Activated gamma-delta T cell treated with Interleukin-2 at 50 U/mL for 16 hours (primary cell): ENCODE measurements around the gene DGUOK.
"Not testable (repeated sequence)": the region's sequence is repeated elsewhere in the genome, so short reads cannot be mapped to it uniquely, and the experiment has no call there.

ENCODE experiments used
- DNase-seq: peaks from one replicate; pipeline ENCODE4 v3.0.0-alpha.2; 2020

The DGUOK gene

DNA sequence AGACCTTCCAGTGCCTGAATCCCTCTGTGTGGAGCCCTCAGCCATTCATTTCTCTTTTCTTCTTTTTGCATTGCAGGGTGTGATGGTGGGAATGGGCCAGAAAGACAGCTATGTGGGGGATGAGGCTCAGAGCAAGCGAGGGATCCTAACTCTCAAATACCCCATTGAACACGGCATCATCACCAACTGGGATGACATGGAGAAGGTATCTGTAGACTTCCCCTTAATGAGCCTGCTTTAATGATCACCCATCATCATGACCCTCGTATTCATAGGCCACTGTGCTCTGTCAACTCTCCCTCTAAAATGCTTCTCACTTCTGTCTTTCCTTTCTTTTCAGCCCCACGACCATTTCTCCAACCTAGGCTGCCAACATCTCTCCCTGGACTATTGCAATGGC lies 24.4 kb upstream of the DGUOK start:
- DNase-seq: no peak

DNA sequence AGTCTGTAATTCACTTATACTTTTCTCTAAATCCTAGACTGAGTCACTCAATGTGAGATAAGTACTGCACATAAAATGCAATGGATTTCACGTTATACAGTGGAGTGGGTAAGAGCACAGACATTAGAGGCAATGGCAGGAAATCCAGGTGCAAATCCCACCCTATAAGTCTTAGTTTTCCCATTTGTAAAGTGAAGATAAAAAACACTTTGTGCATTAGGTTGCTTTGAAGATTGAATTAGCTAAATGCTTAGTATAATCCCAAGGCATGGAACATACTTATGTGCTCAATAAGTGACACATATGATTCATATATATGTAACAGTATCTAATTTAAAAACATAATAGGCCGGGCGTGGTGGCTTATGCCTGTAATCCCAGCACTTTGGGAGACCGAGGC lies 23.4 kb upstream of the DGUOK start:
- DNase-seq: no peak

GRCh38 chr2:73903949-73904613 lies 22.6 kb upstream of the DGUOK start:
- DNase-seq: not testable (repeated sequence)

GRCh38 chr2:73904952-73905351 lies 21.7 kb upstream of the DGUOK start:
- no peak for DNase-seq

DNA sequence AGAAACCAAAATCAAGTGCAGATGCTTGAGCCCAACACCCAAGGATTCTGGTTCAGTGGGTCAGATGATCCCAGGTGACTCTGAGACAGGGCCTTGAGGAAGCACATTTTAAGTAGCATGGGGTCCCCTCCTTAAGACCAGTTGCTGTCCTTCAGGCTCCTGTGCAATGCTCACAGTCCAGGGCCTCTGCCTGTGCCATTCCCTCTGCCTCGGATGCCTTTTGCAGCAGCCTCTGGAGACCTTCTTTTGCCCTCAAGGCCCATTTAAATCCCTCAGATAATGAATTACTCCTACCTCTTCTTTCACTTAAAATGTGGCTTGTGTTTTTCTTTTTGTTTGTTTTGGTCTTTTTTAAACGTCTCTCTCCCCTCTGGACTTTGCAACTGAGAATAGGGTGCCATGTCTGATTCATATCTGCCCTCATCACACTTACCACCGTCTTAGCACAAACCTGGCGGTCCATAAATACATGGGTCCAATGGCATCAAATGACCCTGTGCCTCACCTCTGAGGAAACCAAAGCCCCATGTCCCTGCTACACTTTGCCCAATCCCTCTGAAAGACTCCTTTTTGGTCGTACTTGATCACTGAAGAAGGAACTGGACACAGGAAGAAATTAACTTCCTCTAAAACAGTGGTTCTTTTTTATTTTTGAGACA lies 19.7 kb upstream of the DGUOK start:
- DNase-seq: no peak

- DNase-seq: peak; percentile 53
Measured at GRCh38 chr2:73907840-73908452, 18.7 kb upstream of the DGUOK start.

DNA sequence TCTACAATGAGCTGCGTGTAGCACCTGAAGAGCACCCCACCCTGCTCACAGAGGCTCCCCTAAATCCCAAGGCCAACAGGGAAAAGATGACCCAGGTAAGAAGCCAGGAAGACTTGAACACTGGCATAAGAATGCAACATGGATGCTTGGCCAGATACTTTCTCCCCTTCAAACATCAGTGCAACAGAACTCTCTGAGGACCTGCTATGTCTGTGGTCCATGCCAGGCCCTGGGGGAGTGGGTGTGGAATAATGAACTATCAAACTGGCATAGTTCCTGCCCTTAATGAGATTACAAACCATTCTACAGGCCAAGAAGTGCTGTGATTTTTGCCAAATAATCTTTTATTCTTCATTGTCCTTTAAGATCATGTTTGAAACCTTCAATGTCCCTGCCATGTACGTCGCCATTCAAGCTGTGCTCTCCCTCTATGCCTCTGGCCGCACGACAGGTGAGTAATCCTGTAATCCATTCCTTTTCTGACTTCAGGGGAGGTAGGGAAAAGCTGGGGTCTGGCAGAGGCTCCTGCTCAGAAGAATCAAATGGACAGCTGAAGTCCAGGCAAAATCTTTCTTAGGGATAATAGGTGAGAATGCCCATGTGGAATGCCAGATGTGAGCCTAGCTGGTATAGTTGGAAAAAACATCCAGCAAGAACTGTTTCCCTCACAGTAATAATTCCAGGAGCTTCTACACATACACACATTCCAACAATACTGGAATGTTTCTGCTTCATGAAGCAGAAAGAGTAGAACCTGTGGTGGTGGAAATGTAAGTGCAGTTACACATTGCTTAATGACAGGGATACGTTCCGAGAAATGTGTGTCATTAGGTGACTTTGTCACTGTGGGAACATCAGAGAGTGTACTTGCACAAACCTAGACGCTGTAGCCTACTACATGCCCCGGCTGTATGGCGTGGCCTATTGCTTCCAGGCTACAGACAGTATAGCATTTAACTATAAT lies 17.7 kb upstream of the DGUOK start:
- no peak for DNase-seq

GRCh38 chr2:73910873-73911547 lies 15.7 kb upstream of the DGUOK start:
- no peak for DNase-seq

DNA sequence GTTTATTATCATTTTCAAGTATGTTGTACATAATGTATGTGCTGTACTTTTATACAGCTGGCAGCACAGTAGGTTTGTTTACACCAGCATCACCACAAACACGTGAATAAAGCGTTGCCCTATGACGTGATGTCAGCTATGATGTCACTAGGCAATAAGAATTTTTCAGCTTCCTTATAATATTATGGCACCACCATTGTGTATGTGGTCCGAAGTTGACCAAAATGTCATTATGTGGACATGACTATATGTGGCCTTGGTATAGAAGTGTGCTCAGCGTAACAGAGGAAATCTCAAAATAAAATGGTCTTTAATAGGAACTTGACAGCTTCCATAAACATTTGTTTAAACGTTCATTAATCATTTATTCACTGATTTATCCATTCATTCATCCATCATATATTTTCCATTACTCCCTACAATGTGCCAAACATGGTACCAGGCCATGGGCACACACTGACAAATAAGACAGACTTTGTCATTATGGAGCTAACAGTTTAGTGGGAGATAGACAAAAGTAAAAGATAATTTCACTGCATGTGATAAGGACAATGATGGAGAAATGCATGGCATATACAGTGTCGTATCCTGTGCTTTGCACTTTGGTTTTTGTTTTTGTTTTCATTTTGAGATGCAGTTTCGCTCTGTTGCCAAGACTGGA lies 15.0 kb upstream of the DGUOK start:
- DNase-seq: no peak

DNA sequence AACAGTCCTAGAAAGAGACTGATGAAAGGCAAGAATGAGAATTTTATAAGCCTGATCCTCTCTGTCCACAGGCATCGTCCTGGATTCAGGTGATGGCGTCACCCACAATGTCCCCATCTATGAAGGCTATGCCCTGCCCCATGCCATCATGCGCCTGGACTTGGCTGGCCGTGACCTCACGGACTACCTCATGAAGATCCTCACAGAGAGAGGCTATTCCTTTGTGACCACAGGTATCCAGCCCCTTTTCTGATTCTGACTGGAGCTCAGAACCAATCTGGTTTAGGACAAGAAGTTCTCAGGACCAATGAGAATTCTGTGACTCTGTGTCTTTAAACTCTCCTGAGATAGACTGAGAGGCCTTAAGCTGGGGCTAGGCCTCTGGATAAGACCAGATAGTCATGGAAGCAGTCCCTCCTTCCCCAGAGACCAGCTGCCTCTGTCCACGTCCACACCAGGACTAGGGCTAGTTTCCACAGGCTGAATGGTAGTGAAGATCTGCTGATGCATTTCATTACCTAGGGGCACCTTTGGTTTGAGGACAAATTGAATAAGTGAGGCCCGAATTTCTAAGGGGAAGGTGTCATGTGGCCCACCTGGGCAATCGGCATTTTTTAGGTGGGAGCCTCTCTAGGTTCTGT lies 13.1 kb upstream of the DGUOK start:
- no peak for DNase-seq

GRCh38 chr2:73914667-73915066 lies 12.0 kb upstream of the DGUOK start:
- DNase-seq: no peak

DNA sequence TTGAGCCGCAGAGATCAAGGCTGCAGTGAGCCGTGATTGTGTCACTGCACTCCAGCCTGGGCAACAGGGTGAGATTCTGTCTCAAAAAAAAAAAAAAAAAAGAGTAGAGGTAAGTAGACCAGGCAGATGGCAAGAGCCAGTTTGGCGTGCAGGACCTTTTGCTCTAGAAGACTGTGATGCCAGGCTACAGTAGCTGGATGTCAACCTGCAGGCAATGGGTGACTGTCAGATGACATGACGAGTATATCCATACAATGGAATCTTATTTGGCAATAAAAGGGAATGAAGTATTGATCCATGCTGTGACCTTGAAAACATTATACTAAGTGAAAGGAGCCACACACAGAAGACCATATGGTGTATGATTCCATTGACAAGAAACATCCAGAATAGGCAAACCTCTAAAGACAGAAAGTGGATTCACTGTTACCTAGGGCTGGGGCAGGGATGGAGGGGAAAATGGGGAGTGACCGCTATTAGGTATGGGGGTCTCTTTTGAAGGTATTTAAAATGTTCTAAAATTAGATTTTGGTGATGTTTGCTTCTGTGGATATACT lies 11.2 kb upstream of the DGUOK start:
- no peak for DNase-seq

GRCh38 chr2:73916666-73917065 lies 10.0 kb upstream of the DGUOK start:
- no peak for DNase-seq

GRCh38 chr2:73917296-73917695 lies 9.4 kb upstream of the DGUOK start:
- DNase-seq: no peak

DNA sequence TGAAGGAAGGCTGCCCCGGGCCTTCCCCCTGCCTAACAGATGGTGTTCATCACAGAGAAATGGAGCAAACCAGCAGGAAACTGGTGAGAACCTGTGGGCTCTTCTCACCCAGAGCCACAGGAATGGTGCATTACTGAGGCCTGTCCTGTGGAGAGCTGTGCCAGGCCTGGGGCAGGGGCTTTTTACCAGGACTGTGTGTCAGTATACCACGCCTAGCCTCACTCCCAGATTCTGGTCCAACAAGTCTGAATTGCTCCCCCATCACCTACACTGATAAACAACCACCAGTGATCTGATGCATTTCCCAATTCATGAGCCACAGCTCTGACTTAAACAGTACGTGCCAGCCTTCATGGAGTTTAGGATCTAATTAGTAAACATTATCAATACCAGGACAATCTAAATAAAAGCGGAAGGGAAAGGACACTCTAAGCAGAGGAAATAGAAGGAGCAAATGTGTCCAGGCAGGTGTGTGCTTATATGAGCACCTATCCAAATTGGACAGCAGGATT lies 8.9 kb upstream of the DGUOK start:
- DNase-seq: no peak

GRCh38 chr2:73918856-73919255 lies 7.8 kb upstream of the DGUOK start:
- no peak for DNase-seq

DNA sequence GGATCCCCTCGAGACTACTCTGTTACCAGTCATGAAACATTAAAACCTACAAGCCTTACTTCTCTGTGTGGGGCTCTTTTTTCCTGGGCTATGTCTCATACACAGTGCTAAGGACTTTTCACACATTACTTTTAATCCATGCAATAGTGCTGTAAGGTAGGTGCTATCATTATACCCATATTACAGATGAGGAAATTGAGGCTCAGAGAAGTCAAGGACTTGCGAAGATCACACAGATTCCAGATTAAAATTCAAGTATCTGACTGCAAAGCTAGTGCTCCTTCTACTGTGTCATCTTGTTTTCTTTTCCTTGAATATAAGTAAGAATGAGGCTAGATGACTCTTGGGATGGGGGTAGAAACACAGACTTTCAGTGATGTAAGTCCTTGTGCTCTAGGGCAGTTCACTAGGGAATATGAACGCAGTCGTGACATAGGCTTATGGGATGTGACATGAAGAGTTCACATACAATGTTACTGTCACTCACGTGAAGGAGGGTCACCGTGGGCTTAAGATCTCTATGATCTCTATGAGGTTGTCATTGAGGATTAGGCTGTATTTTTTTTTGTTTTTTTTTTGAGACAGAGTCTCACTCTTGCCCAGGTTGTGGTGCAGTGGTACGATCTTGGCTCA lies 7.0 kb upstream of the DGUOK start:
- DNase-seq: no peak

GRCh38 chr2:73920577-73921545 lies 5.8 kb upstream of the DGUOK start:
- peak; percentile 16 for DNase-seq

DNA sequence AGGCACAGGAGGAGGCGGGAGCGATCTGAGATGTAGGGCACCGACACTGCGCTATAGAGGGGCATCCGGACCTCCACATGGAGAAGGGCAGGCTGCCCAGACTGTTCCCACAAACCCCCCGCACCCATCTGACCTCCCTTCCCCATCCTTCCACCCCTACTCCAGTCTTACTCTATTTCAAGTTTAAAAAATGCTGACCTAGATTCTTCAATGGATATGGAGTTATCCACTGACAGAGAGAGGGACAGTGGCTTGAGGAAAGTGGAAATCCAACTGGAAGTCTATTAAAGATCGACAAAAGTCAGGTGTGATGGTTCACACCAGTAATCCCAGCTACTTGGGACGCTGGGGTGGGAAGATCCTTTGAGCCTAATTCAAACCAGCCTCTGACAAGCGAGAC lies 5.1 kb upstream of the DGUOK start:
- no peak for DNase-seq
